GM15510 (cell line): ENCODE results near the gene AKNA.

ENCODE experiments used
- POLR2A ChIP-seq: IDR thresholded peaks from 3 replicates; pipeline ENCODE4 v1.6.1; 2011; ENCODE audit warnings: borderline replicate concordance; ENCODE audit not compliant: insufficient read length; ENCODE audit errors: extremely low read depth

Gene AKNA

GRCh38 chr9:114317665-114318357 is 70.0 kb downstream of the AKNA start:
- no peak for TF ChIP-seq POLR2A

- no peak for TF ChIP-seq POLR2A
Observed at GRCh38 chr9:114316605-114317230, 71.1 kb downstream of the AKNA start.

- TF ChIP-seq POLR2A, result no peak
Observed at GRCh38 chr9:114315723-114316363, 71.9 kb downstream of the AKNA start.

GRCh38 chr9:114314881-114315722 is 72.7 kb downstream of the AKNA start:
- TF ChIP-seq POLR2A, result no peak

GRCh38 chr9:114314256-114314867 is 73.4 kb downstream of the AKNA start:
- TF ChIP-seq POLR2A, result no peak

GRCh38 chr9:114313186-114313585 is 74.6 kb downstream of the AKNA start:
- TF ChIP-seq POLR2A, result no peak

GRCh38 chr9:114312513-114312875 is 75.3 kb downstream of the AKNA start:
- TF ChIP-seq POLR2A, result no peak

- TF ChIP-seq POLR2A, result no peak
Observed at GRCh38 chr9:114311571-114312512, 75.9 kb downstream of the AKNA start.

GRCh38 chr9:114310471-114311450 is 77.0 kb downstream of the AKNA start:
- no peak for TF ChIP-seq POLR2A

- TF ChIP-seq POLR2A, result no peak
Observed at GRCh38 chr9:114309096-114309495, 78.7 kb downstream of the AKNA start.

- TF ChIP-seq POLR2A, result no peak
Observed at GRCh38 chr9:114308361-114308950, 79.3 kb downstream of the AKNA start.

- TF ChIP-seq POLR2A, result no peak
Observed at GRCh38 chr9:114307899-114308267, 79.9 kb downstream of the AKNA start.
